Measurements from ENCODE around the gene LMF2. TPM values are rescaled to one million over a fixed set of nuclear protein-coding genes. Genes with fewer than 3 reads are reported as not detected.

LMF2 gene, protein sequence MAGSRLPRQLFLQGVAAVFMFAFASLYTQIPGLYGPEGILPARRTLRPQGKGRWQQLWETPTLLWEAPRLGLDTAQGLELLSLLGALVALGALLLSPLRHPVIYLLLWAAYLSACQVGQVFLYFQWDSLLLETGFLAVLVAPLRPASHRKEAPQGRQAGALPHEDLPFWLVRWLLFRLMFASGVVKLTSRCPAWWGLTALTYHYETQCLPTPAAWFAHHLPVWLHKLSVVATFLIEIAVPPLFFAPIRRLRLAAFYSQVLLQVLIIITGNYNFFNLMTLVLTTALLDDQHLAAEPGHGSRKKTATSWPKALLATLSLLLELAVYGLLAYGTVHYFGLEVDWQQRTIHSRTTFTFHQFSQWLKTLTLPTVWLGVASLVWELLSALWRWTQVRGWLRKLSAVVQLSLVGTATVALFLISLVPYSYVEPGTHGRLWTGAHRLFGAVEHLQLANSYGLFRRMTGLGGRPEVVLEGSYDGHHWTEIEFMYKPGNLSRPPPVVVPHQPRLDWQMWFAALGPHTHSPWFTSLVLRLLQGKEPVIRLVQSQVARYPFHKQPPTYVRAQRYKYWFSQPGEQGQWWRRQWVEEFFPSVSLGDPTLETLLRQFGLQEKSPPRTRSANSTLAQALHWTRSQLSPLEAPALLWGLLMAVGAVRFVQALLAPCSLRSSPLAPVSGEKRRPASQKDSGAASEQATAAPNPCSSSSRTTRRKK
- total RNA-seq (2013) = 30.8 TPM
- 100 to 1,000 TPM in 1 of 3 donors, 10 to 100 TPM in 2; 15.0 to 145 (median 16.6) TPM for polyA plus RNA-seq
- polyA minus RNA-seq = 28.7 and 38.1 TPM in 2 replicates
- total RNA-seq = 8.9 to 38.6 (median 31.2) reads per million in 11 experiments

DNA sequence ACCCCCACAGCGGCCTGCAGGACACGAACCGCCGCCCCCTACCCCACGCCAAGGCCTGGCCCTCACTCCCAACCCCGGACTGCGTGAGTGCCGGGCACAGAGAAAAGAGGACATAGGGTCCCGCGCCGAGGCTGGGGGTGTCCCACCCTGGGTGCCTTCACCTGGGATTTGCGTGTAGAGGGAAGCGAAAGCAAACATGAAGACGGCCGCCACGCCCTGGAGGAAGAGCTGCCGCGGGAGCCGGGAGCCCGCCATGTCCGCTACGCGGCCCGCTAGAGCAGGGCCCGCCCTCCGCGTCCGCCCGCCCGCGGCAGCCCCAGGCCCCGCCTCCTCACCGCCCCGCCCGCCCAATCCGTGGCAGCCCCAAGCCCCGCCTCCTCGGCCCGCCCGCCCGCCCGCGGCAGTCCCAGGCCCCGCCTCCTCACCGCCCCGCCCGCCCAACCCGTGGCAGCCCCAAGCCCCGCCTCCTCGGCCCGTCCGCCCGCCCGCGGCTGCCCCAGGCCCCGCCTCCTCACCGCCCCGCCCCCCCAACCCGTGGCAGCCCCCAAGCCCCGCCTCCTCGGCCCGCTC lies at the start of gene LMF2:
Gene LMF2 (minus strand): TSS at position 282 of the 570 bp plus-strand sequence. CDS start 27 bp downstream, at position 255.
- H3K36me3 Mint-ChIP-seq = peaks cover 13 to 28% of the 10 kb centered on the region in 2 donors

More for the DNA sequence above, at the start of gene LMF2:
- Histone ChIP-seq H3K4me2 (replicated peaks; ENCODE audit: extremely low read depth, low read length, poor library complexity, severe bottlenecking) (peak within 1 kb of the TSS; percentile 98), H2AFZ (ENCODE audit: insufficient read depth, low read depth, low read length, poor library complexity, severe bottlenecking) (peak within 1 kb of the TSS; percentile 84), H3K9me3 (replicated peaks in 1 of 2; ENCODE audit: control insufficient read depth in 1 of 2, insufficient read depth in 1 of 2, low read length in 2 of 2) (no peaks in the 10 kb centered on the region), H3K27me3 (ENCODE audit: control insufficient read depth in 2 of 2, insufficient read depth in 2 of 2, low read length in 2 of 2) (no peaks in the 10 kb centered on the region), H3K27ac (ENCODE audit: low read depth in 1 of 2, low read length in 2 of 2) (peak within 1 kb of the TSS; percentile 78 to 87), H3K79me2 (ENCODE audit: insufficient read depth, low read length) (peaks cover 67% of the 10 kb centered on the region), H3K9ac (ENCODE audit: insufficient read depth, low read length, poor library complexity, severe bottlenecking) (peak within 1 kb of the TSS; percentile 84), H4K20me1 (ENCODE audit: insufficient read depth, low read length) (no peaks in the 10 kb centered on the region), H3K4me3 (replicated peaks in 1 of 3; ENCODE audit: low read depth in 2 of 3, low read length in 3 of 3) (peak within 1 kb of the TSS; percentile 92 to 98 (median 96)), H3K4me1 (ENCODE audit: control insufficient read depth in 1 of 2, insufficient read depth in 2 of 2, low read length in 2 of 2) (peaks cover 19 to 26% of the 10 kb centered on the region in 2 donors), H3K36me3 (replicated peaks in 1 of 2; ENCODE audit: control insufficient read depth in 1 of 2, insufficient read depth in 2 of 2, low read length in 2 of 2) (peaks cover 28 to 30% of the 10 kb centered on the region in 2 donors)
- Mint-ChIP-seq H3K9me3 (no peaks in the 10 kb centered on the region), H3K27me3 (ENCODE audit: low read depth in 3 of 3) (peaks cover 0 to 5% (median 0%) of the 10 kb centered on the region in 3 donors), H3K4me3 (peak within 1 kb of the TSS; percentile 95 to 96), H3K27ac (peak within 1 kb of the TSS; percentile 86 to 97 (median 94)), H3K4me1 (peaks cover 20% of the 10 kb centered on the region)
- 1% methylated on average over 23 of the region's 62 CpGs for WGBS (ENCODE audit: insufficient coverage)
- TF ChIP-seq, protein P1, sequence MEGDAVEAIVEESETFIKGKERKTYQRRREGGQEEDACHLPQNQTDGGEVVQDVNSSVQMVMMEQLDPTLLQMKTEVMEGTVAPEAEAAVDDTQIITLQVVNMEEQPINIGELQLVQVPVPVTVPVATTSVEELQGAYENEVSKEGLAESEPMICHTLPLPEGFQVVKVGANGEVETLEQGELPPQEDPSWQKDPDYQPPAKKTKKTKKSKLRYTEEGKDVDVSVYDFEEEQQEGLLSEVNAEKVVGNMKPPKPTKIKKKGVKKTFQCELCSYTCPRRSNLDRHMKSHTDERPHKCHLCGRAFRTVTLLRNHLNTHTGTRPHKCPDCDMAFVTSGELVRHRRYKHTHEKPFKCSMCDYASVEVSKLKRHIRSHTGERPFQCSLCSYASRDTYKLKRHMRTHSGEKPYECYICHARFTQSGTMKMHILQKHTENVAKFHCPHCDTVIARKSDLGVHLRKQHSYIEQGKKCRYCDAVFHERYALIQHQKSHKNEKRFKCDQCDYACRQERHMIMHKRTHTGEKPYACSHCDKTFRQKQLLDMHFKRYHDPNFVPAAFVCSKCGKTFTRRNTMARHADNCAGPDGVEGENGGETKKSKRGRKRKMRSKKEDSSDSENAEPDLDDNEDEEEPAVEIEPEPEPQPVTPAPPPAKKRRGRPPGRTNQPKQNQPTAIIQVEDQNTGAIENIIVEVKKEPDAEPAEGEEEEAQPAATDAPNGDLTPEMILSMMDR (IDR thresholded peaks at IDR 0.05) = no peak
- DNase-seq = peak in 1 of 3 donors; percentile 83
- intact Hi-C loops (cut with micrococcal nuclease) = loop anchor here (2.0 to 5.0 kb wide), 4 partner anchors 55 to 121 kb away; partner anchors contain the start of genes ARSA (in 2 of the 2), CHKB (in 1 of the 2) and SYCE3 (in 1 of the 2)
